IPS-18c (cell line): Measurements from ENCODE around the gene ABCA10.
"Not testable (repeated sequence)": the region's sequence is repeated elsewhere in the genome, so short reads cannot be mapped to it uniquely, and the experiment has no call there.

Source experiments
- H3K4me3 ChIP-seq: 2 replicates; pipeline ENCODE4 v1.7.0; 2013; ENCODE audit warnings: low read depth, mild to moderate bottlenecking, low read length, moderate library complexity; ENCODE audit not compliant: insufficient read depth
- H3K9me3 ChIP-seq: one replicate; pipeline ENCODE4 v1.6.1; 2013; ENCODE audit warnings: mild to moderate bottlenecking, low read length, moderate library complexity; ENCODE audit not compliant: control insufficient read depth, insufficient read depth

The ABCA10 gene

GRCh38 chr17:69179227-69179952 is 49.2 kb downstream of the ABCA10 start:
- no peaks in the 10 kb centered on the region for H3K9me3 ChIP-seq
- H3K4me3 ChIP-seq, result no peak overlapping the region

- Histone ChIP-seq H3K4me3 (no peak overlapping the region), H3K9me3 (no peaks in the 10 kb centered on the region)
These were observed 52.2 kb downstream of the ABCA10 start for GRCh38 chr17:69176457-69176795.

- H3K4me3 ChIP-seq, result no peak overlapping the region
- no peaks in the 10 kb centered on the region for H3K9me3 ChIP-seq
These were observed 52.8 kb downstream of the ABCA10 start for GRCh38 chr17:69175625-69176456.

- H3K4me3 ChIP-seq, result no peak overlapping the region
- H3K9me3 ChIP-seq, result no peaks in the 10 kb centered on the region
These were observed 53.4 kb downstream of the ABCA10 start for GRCh38 chr17:69175262-69175624.

- H3K9me3 ChIP-seq, result no peaks in the 10 kb centered on the region
These were observed 55.5 kb downstream of the ABCA10 start for GRCh38 chr17:69173118-69173517.

GRCh38 chr17:69170377-69170776 is 58.2 kb downstream of the ABCA10 start:
- Histone ChIP-seq H3K4me3 (no peak overlapping the region), H3K9me3 (no peaks in the 10 kb centered on the region)

More at GRCh38 chr17:69173118-69173517, 55.5 kb downstream of the ABCA10 start:
- H3K4me3 ChIP-seq, result no peak overlapping the region

GRCh38 chr17:69168642-69169041 is 60.0 kb downstream of the ABCA10 start:
- H3K9me3 ChIP-seq, result not testable (repeated sequence)

GRCh38 chr17:69166957-69167356 is 61.7 kb downstream of the ABCA10 start:
- no peak overlapping the region for H3K4me3 ChIP-seq

More at GRCh38 chr17:69168642-69169041, 60.0 kb downstream of the ABCA10 start:
- H3K4me3 ChIP-seq, result not testable (repeated sequence)

GRCh38 chr17:69164206-69164605 is 64.4 kb downstream of the ABCA10 start:
- no peak overlapping the region for H3K4me3 ChIP-seq
- H3K9me3 ChIP-seq, result no peaks in the 10 kb centered on the region

More at GRCh38 chr17:69166957-69167356, 61.7 kb downstream of the ABCA10 start:
- no peaks in the 10 kb centered on the region for H3K9me3 ChIP-seq

- no peak overlapping the region for H3K4me3 ChIP-seq
- no peaks in the 10 kb centered on the region for H3K9me3 ChIP-seq
These were observed 69.2 kb downstream of the ABCA10 start for GRCh38 chr17:69159418-69159817.

GRCh38 chr17:69154267-69154666 is 74.4 kb downstream of the ABCA10 start:
- no peaks in the 10 kb centered on the region for H3K9me3 ChIP-seq
- H3K4me3 ChIP-seq, result no peak overlapping the region

GRCh38 chr17:69150333-69150732 is 78.3 kb downstream of the ABCA10 start:
- Histone ChIP-seq H3K9me3 (no peaks in the 10 kb centered on the region), H3K4me3 (no peak overlapping the region)

GRCh38 chr17:69147460-69147859 is 81.2 kb downstream of the ABCA10 start:
- Histone ChIP-seq H3K9me3 (no peaks in the 10 kb centered on the region), H3K4me3 (no peak overlapping the region)

GRCh38 chr17:69144331-69145255 is 84.0 kb downstream of the ABCA10 start:
- H3K9me3 ChIP-seq, result no peaks in the 10 kb centered on the region
- no peak overlapping the region for H3K4me3 ChIP-seq

- no peak overlapping the region for H3K4me3 ChIP-seq
- H3K9me3 ChIP-seq, result no peaks in the 10 kb centered on the region
These were observed 84.9 kb downstream of the ABCA10 start for GRCh38 chr17:69143683-69144231.

GRCh38 chr17:69143151-69143550 is 85.5 kb downstream of the ABCA10 start:
- Histone ChIP-seq H3K4me3 (no peak overlapping the region), H3K9me3 (no peaks in the 10 kb centered on the region)

- Histone ChIP-seq H3K4me3 (no peak overlapping the region), H3K9me3 (no peaks in the 10 kb centered on the region)
These were observed 86.3 kb downstream of the ABCA10 start for GRCh38 chr17:69142175-69142802.
